ENCODE data around the gene MORN4. TPM values are rescaled to one million over a fixed set of nuclear protein-coding genes. Genes with fewer than 3 reads are reported as not detected.
A peak's percentile ranks its signal among the peaks of the same experiment; 100 is the strongest.

The MORN4 gene
- polyA plus RNA-seq, 1 of the 3 experiments (the other 2 are of a cell fraction) = 31.4 TPM

- TF ChIP-seq MXI1 (IDR thresholded peaks at IDR 0.05; ENCODE audit: low read depth, low read length) (no peak), IRF3 (IDR thresholded peaks at IDR 0.05; ENCODE audit: low read depth, low read length) (no peak), REST (IDR thresholded peaks at IDR 0.05; ENCODE audit: low read depth, low read length) (peak; percentile 74), ELF1 (IDR thresholded peaks at IDR 0.05) (no peak), TEAD4 (IDR thresholded peaks at IDR 0.05; ENCODE audit: borderline replicate concordance, insufficient read depth) (peak; percentile 100), SIN3A (IDR thresholded peaks at IDR 0.05; ENCODE audit: borderline replicate concordance, low read depth, low read length) (peak; percentile 80; the same call in 1 of the 2 replicates)
- TF ChIP-seq, protein P1, sequence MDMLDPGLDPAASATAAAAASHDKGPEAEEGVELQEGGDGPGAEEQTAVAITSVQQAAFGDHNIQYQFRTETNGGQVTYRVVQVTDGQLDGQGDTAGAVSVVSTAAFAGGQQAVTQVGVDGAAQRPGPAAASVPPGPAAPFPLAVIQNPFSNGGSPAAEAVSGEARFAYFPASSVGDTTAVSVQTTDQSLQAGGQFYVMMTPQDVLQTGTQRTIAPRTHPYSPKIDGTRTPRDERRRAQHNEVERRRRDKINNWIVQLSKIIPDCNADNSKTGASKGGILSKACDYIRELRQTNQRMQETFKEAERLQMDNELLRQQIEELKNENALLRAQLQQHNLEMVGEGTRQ (IDR thresholded peaks at IDR 0.05; ENCODE audit: borderline replicate concordance, low read depth, low read length) = no peak
- TF ChIP-seq, protein P2, sequence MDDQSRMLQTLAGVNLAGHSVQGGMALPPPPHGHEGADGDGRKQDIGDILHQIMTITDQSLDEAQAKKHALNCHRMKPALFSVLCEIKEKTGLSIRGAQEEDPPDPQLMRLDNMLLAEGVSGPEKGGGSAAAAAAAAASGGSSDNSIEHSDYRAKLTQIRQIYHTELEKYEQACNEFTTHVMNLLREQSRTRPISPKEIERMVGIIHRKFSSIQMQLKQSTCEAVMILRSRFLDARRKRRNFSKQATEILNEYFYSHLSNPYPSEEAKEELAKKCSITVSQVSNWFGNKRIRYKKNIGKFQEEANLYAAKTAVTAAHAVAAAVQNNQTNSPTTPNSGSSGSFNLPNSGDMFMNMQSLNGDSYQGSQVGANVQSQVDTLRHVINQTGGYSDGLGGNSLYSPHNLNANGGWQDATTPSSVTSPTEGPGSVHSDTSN (IDR thresholded peaks at IDR 0.05) = peak; percentile 90
Measured at GRCh38 chr10:97574374-97575126, 58.8 kb downstream of the MORN4 start (continued).

- POLR2A ChIA-PET = no interaction called here
- TF ChIP-seq GATA2 (CRISPR knock-in tag; IDR thresholded peaks at IDR 0.05) (no peak), MEF2A (IDR thresholded peaks at IDR 0.05; ENCODE audit: borderline replicate concordance, low read depth) (no peak), FOXM1 (IDR thresholded peaks at IDR 0.05; ENCODE audit: low read depth) (no peak), TAF1 (IDR thresholded peaks at IDR 0.05; ENCODE audit: borderline replicate concordance, low read depth, low read length) (no peak), TEAD4 (IDR thresholded peaks at IDR 0.05; ENCODE audit: borderline replicate concordance, insufficient read depth) (no peak)
- TF ChIP-seq, protein P3, sequence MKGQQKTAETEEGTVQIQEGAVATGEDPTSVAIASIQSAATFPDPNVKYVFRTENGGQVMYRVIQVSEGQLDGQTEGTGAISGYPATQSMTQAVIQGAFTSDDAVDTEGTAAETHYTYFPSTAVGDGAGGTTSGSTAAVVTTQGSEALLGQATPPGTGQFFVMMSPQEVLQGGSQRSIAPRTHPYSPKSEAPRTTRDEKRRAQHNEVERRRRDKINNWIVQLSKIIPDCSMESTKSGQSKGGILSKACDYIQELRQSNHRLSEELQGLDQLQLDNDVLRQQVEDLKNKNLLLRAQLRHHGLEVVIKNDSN (IDR thresholded peaks at IDR 0.05; ENCODE audit: borderline replicate concordance, low read depth) = no peak
- no peaks in the 10 kb centered on the region for H3K9me2 ChIP-seq
- no peaks in the 10 kb centered on the region for H3K79me2 ChIP-seq (ENCODE audit: insufficient read depth)
- DNase-seq = no peak
- 46% methylated on average over 2 of the region's 2 CpGs for WGBS (ENCODE audit: low lambda C conversion rate)
- no peak overlapping the region for H3K4me2 ChIP-seq
- no peak overlapping the region for H3K9ac ChIP-seq
- H3F3A ChIP-seq (replicated peaks; ENCODE audit: insufficient read depth) = peaks cover 29% of the 10 kb centered on the region
- peaks cover 21 to 35% of the 10 kb centered on the region in 2 experiments; a peak in 3 of 4 replicates for H3K4me1 ChIP-seq (ENCODE audit: control insufficient read depth in 1 of 2, insufficient read depth in 2 of 2, low read depth in 1 of 2, low read length in 1 of 2)
- H2AFZ ChIP-seq (ENCODE audit: low read depth) = no peak overlapping the region
- no peaks in the 10 kb centered on the region for H4K20me1 ChIP-seq (ENCODE audit: insufficient read depth)
- peak overlapping the region in 1 of 2 experiments; percentile 83; a peak in 2 of 4 replicates for H3K27ac ChIP-seq (ENCODE audit: low read depth in 2 of 2, low read length in 1 of 2)
- CTCF ChIA-PET = interaction anchor here (0.6 to 9.4 kb wide), 9 partner anchors 11 to 159 kb away, joined by 3 to 64 read pairs (median 10); partner anchors contain the start of genes AVPI1 and HOGA1
- no peaks in the 10 kb centered on the region for H3K27me3 ChIP-seq (ENCODE audit: insufficient read depth)
- H3K36me3 ChIP-seq (replicated peaks in 1 of 2; ENCODE audit: control insufficient read depth in 1 of 2, insufficient read depth in 2 of 2, low read length in 1 of 2) = peaks cover 0 to 6% of the 10 kb centered on the region in 2 experiments
- no peak overlapping the region for H3K4me3 ChIP-seq (ENCODE audit: low read depth in 2 of 2, low read length in 1 of 2)
- H3K9me3 ChIP-seq = no peaks in the 10 kb centered on the region
Measured at GRCh38 chr10:97573672-97574071, 59.6 kb downstream of the MORN4 start.
